GM23248 (cell line): ENCODE results near the gene RAB9A.

Source experiments
- EZH2 ChIP-seq: fragments of 200-600 bp; sonication (generic); IDR thresholded peaks from 2 replicates; pipeline ENCODE4 v1.6.1; 2018; ENCODE audit warnings: antibody characterized with exemption, mild to moderate bottlenecking; ENCODE audit not compliant: insufficient read depth, poor library complexity, severe bottlenecking
- EZH2phosphoT487 ChIP-seq: fragments of 200-600 bp; sonication (generic); IDR thresholded peaks from 2 replicates; pipeline ENCODE4 v1.6.1; 2018; ENCODE audit warnings: antibody characterized with exemption, moderate library complexity, mild to moderate bottlenecking, low read depth; ENCODE audit not compliant: insufficient read depth

DNA sequence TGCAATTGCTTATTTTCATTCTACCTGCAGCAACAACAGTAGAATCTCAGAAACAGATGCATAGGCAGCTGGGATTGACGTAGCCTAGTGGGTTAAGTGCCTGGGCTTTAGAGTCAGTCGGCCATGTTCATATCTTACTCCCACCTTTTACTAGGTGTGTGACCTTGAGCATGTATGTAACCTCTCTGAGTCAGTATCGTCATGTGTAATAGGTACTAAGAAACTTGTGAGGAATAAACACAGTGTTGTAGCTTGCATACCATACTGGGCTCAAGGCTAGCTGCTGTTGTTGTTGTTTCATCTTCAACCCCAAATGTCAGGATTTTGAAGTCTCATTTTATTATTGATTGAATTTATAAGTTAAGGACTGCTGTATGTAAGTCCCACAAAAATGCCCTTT, 14.2 kb downstream of the RAB9A start:
- TF ChIP-seq EZH2phosphoT487 (no peak), EZH2 (no peak)
